Neural cell (in vitro differentiated cells): ENCODE measurements around the gene KANK4. TPM values are rescaled to one million over a fixed set of nuclear protein-coding genes. Genes with fewer than 3 reads are reported as not detected.

Source experiments
- H2AFZ ChIP-seq: fragments of 200-600, 300-800 bp; sonication (generic), shearing (Covaris generic); 2 replicates; pipeline ENCODE4 v1.6.0; 2014; ENCODE audit warnings: low read depth, mild to moderate bottlenecking, antibody characterized with exemption, low read length, moderate library complexity
- H3F3A ChIP-seq: fragments of 200-600 bp; shearing (Covaris generic); 2 replicates; pipeline ENCODE4 v1.6.1; 2016; ENCODE audit warnings: mild to moderate bottlenecking, moderate library complexity, mixed read lengths, antibody characterized with exemption, low read length; ENCODE audit not compliant: insufficient read depth, poor library complexity, severe bottlenecking
- H3K27ac ChIP-seq: fragments of 200-600, 300-800 bp; sonication (generic), shearing (Covaris generic); 2 replicates; pipeline ENCODE4 v1.5.1; 2014; ENCODE audit warnings: mild to moderate bottlenecking, low read length, moderate library complexity
- H3K27me3 ChIP-seq: fragments of 300-800, 200-600 bp; sonication (generic), shearing (Covaris generic); 2 replicates; pipeline ENCODE4 v1.6.0; 2014; ENCODE audit warnings: mild to moderate bottlenecking, low read depth, low read length, moderate library complexity; ENCODE audit not compliant: insufficient read depth
- H3K36me3 ChIP-seq: fragments of 300-800, 200-600 bp; sonication (generic), shearing (Covaris generic); 2 replicates; pipeline ENCODE4 v1.5.1; 2014; ENCODE audit warnings: mild to moderate bottlenecking, antibody characterized with exemption, low read length, moderate library complexity; ENCODE audit not compliant: insufficient read depth
- H3K4me2 ChIP-seq: fragments of 300-800, 200-600 bp; sonication (generic), shearing (Covaris generic); 2 replicates; pipeline ENCODE4 v1.6.0; 2014; ENCODE audit warnings: mild to moderate bottlenecking, low read length
- H3K4me3 ChIP-seq: fragments of 300-800, 200-600 bp; sonication (generic), shearing (Covaris generic); 2 replicates; pipeline ENCODE4 v1.5.1; 2014; ENCODE audit warnings: mild to moderate bottlenecking, low read length, moderate library complexity
- H3K79me2 ChIP-seq: fragments of 200-600 bp; shearing (Covaris generic); replicated peaks from 2 replicates; pipeline ENCODE4 v1.6.0; 2014; ENCODE audit warnings: mild to moderate bottlenecking, low read length, moderate library complexity; ENCODE audit not compliant: insufficient read depth
- H3K9ac ChIP-seq: fragments of 300-800, 200-600 bp; sonication (generic), shearing (Covaris generic); 2 replicates; pipeline ENCODE4 v1.6.1; 2016; ENCODE audit warnings: mild to moderate bottlenecking, low read length, mixed read lengths
- H3K9me2 ChIP-seq: fragments of 200-600 bp; shearing (Covaris generic); 2 replicates; pipeline ENCODE4 v1.6.1; 2016; ENCODE audit warnings: mild to moderate bottlenecking, low read length, mixed read lengths; ENCODE audit not compliant: insufficient read depth
- H3K9me3 ChIP-seq: fragments of 200-600, 300-800 bp; sonication (generic), shearing (Covaris generic); 2 replicates; pipeline ENCODE4 v1.6.1; 2016; ENCODE audit warnings: mild to moderate bottlenecking, mixed run types, low read length, moderate library complexity, mixed read lengths
- H4K20me1 ChIP-seq: fragments of 200-600 bp; shearing (Covaris generic); 2 replicates; pipeline ENCODE4 v1.6.1; 2016; ENCODE audit warnings: mild to moderate bottlenecking, mixed run types; ENCODE audit not compliant: insufficient read depth
- CTCF ChIP-seq: fragments of 450-650 bp; IDR thresholded peaks from 2 replicates; pipeline ENCODE4 v1.5.1; 2014; ENCODE audit warnings: antibody characterized with exemption, mild to moderate bottlenecking, moderate library complexity; ENCODE audit not compliant: poor library complexity, severe bottlenecking
- EP300 ChIP-seq: fragments of 450-650 bp; conservative IDR thresholded peaks from 2 replicates; pipeline ENCODE4 v1.6.1; 2014; ENCODE audit warnings: antibody characterized with exemption, mild to moderate bottlenecking, moderate library complexity; ENCODE audit not compliant: poor library complexity, severe bottlenecking
- EZH2 ChIP-seq: fragments of 200-600, 300-800 bp; shearing (Covaris generic), sonication (generic); IDR thresholded peaks from 2 replicates; pipeline ENCODE4 v1.6.1; 2014; ENCODE audit warnings: antibody characterized with exemption, low read length, borderline replicate concordance, mild to moderate bottlenecking; ENCODE audit not compliant: insufficient read depth, poor library complexity, severe bottlenecking
- MXI1 ChIP-seq: fragments of 450-650 bp; conservative IDR thresholded peaks from 2 replicates; pipeline ENCODE4 v1.6.1; 2014; ENCODE audit warnings: antibody characterized with exemption, mild to moderate bottlenecking; ENCODE audit not compliant: poor library complexity, severe bottlenecking
- POLR2AphosphoS5 ChIP-seq: IDR thresholded peaks from 2 replicates; pipeline ENCODE4 v1.6.1; 2012
- RAD21 ChIP-seq: fragments of 450-650 bp; conservative IDR thresholded peaks from 2 replicates; pipeline ENCODE4 v1.6.1; 2014; ENCODE audit warnings: antibody characterized with exemption, mild to moderate bottlenecking, moderate library complexity
- REST ChIP-seq: IDR thresholded peaks from 2 replicates; pipeline ENCODE4 v1.6.1; 2012; ENCODE audit warnings: borderline replicate concordance
- SMC3 ChIP-seq: fragments of 450-650 bp; conservative IDR thresholded peaks from 2 replicates; pipeline ENCODE4 v1.6.1; 2014; ENCODE audit warnings: antibody characterized with exemption, mild to moderate bottlenecking, moderate library complexity; ENCODE audit not compliant: poor library complexity
- TAF1 ChIP-seq: IDR thresholded peaks from 2 replicates; pipeline ENCODE4 v1.6.1; 2012; ENCODE audit warnings: low read depth
- polyA plus RNA-seq: library from polyadenylated mRNA; depleted of rRNA; stranded (reverse); fragments of >200 nt; gene quantifications from 2 replicates; pipeline ENCODE4 v1.2.3, GENCODE V29; 2014

Gene KANK4
- polyA plus RNA-seq, 1 donor from 2014 or later, result 0.25 TPM

- no peak overlapping the region for H3K4me2 ChIP-seq
- H3K9ac ChIP-seq, result no peak overlapping the region
- no peaks in the 10 kb centered on the region for H4K20me1 ChIP-seq
- H3K4me3 ChIP-seq, result no peak overlapping the region
- H3F3A ChIP-seq, result no peaks in the 10 kb centered on the region
- H3K27ac ChIP-seq, result no peak overlapping the region
- H3K9me2 ChIP-seq, result no peaks in the 10 kb centered on the region
- no peaks in the 10 kb centered on the region for H3K79me2 ChIP-seq
- no peaks in the 10 kb centered on the region for H3K9me3 ChIP-seq
- no peaks in the 10 kb centered on the region for H3K27me3 ChIP-seq
- no peak overlapping the region for H2AFZ ChIP-seq
- TF ChIP-seq RAD21, result no peak
- no peak for TF ChIP-seq REST
- no peak for TF ChIP-seq EP300
- TF ChIP-seq CTCF, result no peak
- TF ChIP-seq POLR2AphosphoS5, result no peak
- H3K36me3 ChIP-seq, result no peaks in the 10 kb centered on the region
These were observed 35.9 kb upstream of the KANK4 start for GRCh38 chr1:62355095-62355494.

- H3K9ac ChIP-seq, result no peak overlapping the region
- H3K27ac ChIP-seq, result no peak overlapping the region
- H4K20me1 ChIP-seq, result no peaks in the 10 kb centered on the region
- no peak overlapping the region for H3K4me3 ChIP-seq
- H3K27me3 ChIP-seq, result no peaks in the 10 kb centered on the region
- no peaks in the 10 kb centered on the region for H3K9me2 ChIP-seq
- no peak overlapping the region for H3K4me2 ChIP-seq
- no peak for TF ChIP-seq REST
- TF ChIP-seq CTCF, result no peak
- TF ChIP-seq POLR2AphosphoS5, result no peak
- no peak for TF ChIP-seq RAD21
- TF ChIP-seq EZH2, result no peak
- no peak for TF ChIP-seq EP300
- no peak for TF ChIP-seq SMC3
- TF ChIP-seq MXI1, result no peak
- TF ChIP-seq TAF1, result no peak
- H2AFZ ChIP-seq, result no peak overlapping the region
- H3K36me3 ChIP-seq, result no peaks in the 10 kb centered on the region
- no peaks in the 10 kb centered on the region for H3K79me2 ChIP-seq
- H3K9me3 ChIP-seq, result no peaks in the 10 kb centered on the region
- no peaks in the 10 kb centered on the region for H3F3A ChIP-seq
These were observed 34.6 kb upstream of the KANK4 start for GRCh38 chr1:62353853-62354252.
